Fibroblast of lung (primary cell): ENCODE measurements around the gene ESRP2. TPM values are rescaled to one million over a fixed set of nuclear protein-coding genes. Genes with fewer than 3 reads are reported as not detected.

Source experiments
- DNase-seq, 2 donors: peaks; one replicate each; pipeline versions ENCODE4 v3.0.0 to v3.0.0-alpha.2; 2010; ENCODE audit warnings: low read depth in 2 of 2
- H2AFZ ChIP-seq: 2 replicates; pipeline ENCODE4 v1.5.1; 2012; ENCODE audit warnings: low read length, control low read depth, inconsistent platforms
- H3K27ac ChIP-seq: 2 replicates; pipeline ENCODE4 v1.5.1; 2011; ENCODE audit warnings: low read length, control low read depth; ENCODE audit not compliant: insufficient read depth
- H3K27me3 ChIP-seq: 2 replicates; pipeline ENCODE4 v1.5.1; 2011; ENCODE audit warnings: mild to moderate bottlenecking, low read length; ENCODE audit not compliant: control insufficient read depth, insufficient read depth
- H3K36me3 ChIP-seq: 2 replicates; pipeline ENCODE4 v1.5.1; 2011; ENCODE audit warnings: low read length; ENCODE audit not compliant: control insufficient read depth, insufficient read depth
- H3K4me1 ChIP-seq: 2 replicates; pipeline ENCODE4 v1.5.1; 2011; ENCODE audit warnings: low read length; ENCODE audit not compliant: control insufficient read depth, insufficient read depth; ENCODE audit errors: extremely low read depth
- H3K4me2 ChIP-seq: 2 replicates; pipeline ENCODE4 v1.5.1; 2011; ENCODE audit warnings: low read length, control low read depth; ENCODE audit not compliant: insufficient read depth; ENCODE audit errors: extremely low read depth
- H3K4me3 ChIP-seq, 4 experiments: fragments of 200-600 bp in 1 of 4; sonication (generic) in 1 of 4; replicated peaks in 1 of 4; 2 replicates each; pipeline ENCODE4 v1.5.1; 2011 to 2016; ENCODE audit warnings: low read length in 4 of 4, low read depth in 3 of 4, mild to moderate bottlenecking in 3 of 4, control low read depth in 2 of 4, inconsistent platforms in 1 of 4, mixed read lengths in 1 of 4; ENCODE audit not compliant: insufficient read depth in 1 of 4; ENCODE audit errors: control extremely low read depth in 1 of 4
- H3K79me2 ChIP-seq: 2 replicates; pipeline ENCODE4 v1.5.1; 2012; ENCODE audit warnings: mild to moderate bottlenecking, low read length, inconsistent platforms; ENCODE audit not compliant: control insufficient read depth, insufficient read depth
- H3K9ac ChIP-seq: 2 replicates; pipeline ENCODE4 v1.5.1; 2011; ENCODE audit warnings: mild to moderate bottlenecking, low read length, control low read depth; ENCODE audit not compliant: insufficient read depth
- H3K9me3 ChIP-seq: 2 replicates; pipeline ENCODE4 v1.5.1; 2012; ENCODE audit warnings: low read depth, low read length; ENCODE audit not compliant: control insufficient read depth, insufficient read depth
- H4K20me1 ChIP-seq: 2 replicates; pipeline ENCODE4 v1.5.1; 2011; ENCODE audit warnings: low read length; ENCODE audit not compliant: control insufficient read depth, insufficient read depth; ENCODE audit errors: extremely low read depth
- EZH2 ChIP-seq: IDR thresholded peaks from 2 replicates; pipeline ENCODE4 v1.5.1; 2012; ENCODE audit warnings: low read length, control low read depth, mild to moderate bottlenecking; ENCODE audit errors: missing control alignments
- polyA plus RNA-seq, 2 donors: library from polyadenylated mRNA; depleted of rRNA in 1 of 2; stranded (reverse) in 1 of 2; unstranded in 1 of 2; fragments of >200 nt; gene quantifications; 2 replicates each; pipeline ENCODE4 v1.2.1, GENCODE V29; 2011 to 2012; ENCODE audit warnings: missing spikeins in 1 of 2
- total RNA-seq: library from RNA; depleted of rRNA; stranded (reverse); fragments of >200 nt; gene quantifications from 2 replicates; pipeline ENCODE4 v1.2.1, GENCODE V29; 2014
- TF ChIP-seq, protein P1 (sequence below), 2 donors: IDR thresholded peaks in 1 of 2; conservative IDR thresholded peaks in 1 of 2; 1 replicate in 1 of 2; 2 replicates in 1 of 2; pipeline ENCODE4 v1.5.1; 2011 to 2012; ENCODE audit warnings: low read length in 2 of 2, control low read depth in 1 of 2, inconsistent platforms in 1 of 2, low read depth in 1 of 2, mild to moderate bottlenecking in 1 of 2

The ESRP2 gene
- total and polyA plus RNA-seq, 2 donors (not counting 1 experiment from before 2014, with no cell fraction given), result 0.08 to 0.17 TPM

DNA sequence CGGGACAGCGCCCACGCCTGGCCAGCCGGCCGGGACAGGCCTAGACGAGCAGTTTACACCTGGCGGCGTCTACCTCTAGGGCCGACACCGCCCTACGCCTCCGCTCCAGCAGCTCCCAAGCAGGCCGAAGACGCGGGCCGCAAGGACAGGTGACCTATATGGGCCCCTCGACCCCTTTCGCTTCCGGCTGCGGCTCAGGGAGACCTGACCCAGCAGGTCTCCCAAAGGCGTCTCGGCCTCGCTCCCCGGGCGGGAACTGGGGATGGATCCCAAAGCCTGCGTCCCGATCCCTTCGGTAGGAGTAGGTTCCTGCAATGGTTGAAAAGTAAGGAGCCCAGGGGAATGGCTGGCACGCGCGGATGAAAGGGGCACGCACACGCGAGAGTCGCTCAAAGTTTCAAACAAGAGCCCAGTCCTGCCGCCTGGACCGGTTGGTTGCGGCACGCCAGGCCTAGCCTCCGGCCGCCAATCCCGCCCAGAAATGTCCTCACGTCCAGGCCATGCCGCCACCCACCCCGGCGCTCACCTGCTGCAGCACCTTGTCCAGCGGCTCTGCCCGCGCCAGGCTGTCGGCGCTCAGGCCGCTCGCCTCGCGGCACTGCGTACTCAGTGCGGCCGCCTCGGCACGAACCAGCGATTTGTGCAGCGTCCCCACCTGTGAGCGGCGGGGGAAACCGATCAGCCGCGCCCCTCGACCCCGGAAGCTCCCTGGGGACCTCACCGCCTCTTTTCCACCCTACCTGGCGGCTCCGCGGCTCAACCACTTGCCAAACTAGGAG lies 630 bp downstream of the ESRP2 start:
- no peak overlapping the region for H2AFZ ChIP-seq
- DNase-seq, result no peak
- H3K4me2 ChIP-seq, result no peak overlapping the region
- no peaks in the 10 kb centered on the region for H3K27me3 ChIP-seq
- no peaks in the 10 kb centered on the region for H4K20me1 ChIP-seq
- no peak overlapping the region for H3K9ac ChIP-seq
- H3K27ac ChIP-seq, result no peak overlapping the region
- no peak overlapping the region for H3K4me3 ChIP-seq
- no peaks in the 10 kb centered on the region for H3K9me3 ChIP-seq
- no peak for TF ChIP-seq EZH2
- TF ChIP-seq, protein P1, sequence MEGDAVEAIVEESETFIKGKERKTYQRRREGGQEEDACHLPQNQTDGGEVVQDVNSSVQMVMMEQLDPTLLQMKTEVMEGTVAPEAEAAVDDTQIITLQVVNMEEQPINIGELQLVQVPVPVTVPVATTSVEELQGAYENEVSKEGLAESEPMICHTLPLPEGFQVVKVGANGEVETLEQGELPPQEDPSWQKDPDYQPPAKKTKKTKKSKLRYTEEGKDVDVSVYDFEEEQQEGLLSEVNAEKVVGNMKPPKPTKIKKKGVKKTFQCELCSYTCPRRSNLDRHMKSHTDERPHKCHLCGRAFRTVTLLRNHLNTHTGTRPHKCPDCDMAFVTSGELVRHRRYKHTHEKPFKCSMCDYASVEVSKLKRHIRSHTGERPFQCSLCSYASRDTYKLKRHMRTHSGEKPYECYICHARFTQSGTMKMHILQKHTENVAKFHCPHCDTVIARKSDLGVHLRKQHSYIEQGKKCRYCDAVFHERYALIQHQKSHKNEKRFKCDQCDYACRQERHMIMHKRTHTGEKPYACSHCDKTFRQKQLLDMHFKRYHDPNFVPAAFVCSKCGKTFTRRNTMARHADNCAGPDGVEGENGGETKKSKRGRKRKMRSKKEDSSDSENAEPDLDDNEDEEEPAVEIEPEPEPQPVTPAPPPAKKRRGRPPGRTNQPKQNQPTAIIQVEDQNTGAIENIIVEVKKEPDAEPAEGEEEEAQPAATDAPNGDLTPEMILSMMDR (conservative IDR thresholded peaks at IDR 0.05 in 1 of 2, IDR thresholded peaks at IDR 0.05 in 1 of 2; ENCODE audit: low read depth in 1 of 2, low read length in 2 of 2), result no peak
- H3K36me3 ChIP-seq, result no peaks in the 10 kb centered on the region
- peaks cover 9% of the 10 kb centered on the region for H3K4me1 ChIP-seq
- no peaks in the 10 kb centered on the region for H3K79me2 ChIP-seq

DNA sequence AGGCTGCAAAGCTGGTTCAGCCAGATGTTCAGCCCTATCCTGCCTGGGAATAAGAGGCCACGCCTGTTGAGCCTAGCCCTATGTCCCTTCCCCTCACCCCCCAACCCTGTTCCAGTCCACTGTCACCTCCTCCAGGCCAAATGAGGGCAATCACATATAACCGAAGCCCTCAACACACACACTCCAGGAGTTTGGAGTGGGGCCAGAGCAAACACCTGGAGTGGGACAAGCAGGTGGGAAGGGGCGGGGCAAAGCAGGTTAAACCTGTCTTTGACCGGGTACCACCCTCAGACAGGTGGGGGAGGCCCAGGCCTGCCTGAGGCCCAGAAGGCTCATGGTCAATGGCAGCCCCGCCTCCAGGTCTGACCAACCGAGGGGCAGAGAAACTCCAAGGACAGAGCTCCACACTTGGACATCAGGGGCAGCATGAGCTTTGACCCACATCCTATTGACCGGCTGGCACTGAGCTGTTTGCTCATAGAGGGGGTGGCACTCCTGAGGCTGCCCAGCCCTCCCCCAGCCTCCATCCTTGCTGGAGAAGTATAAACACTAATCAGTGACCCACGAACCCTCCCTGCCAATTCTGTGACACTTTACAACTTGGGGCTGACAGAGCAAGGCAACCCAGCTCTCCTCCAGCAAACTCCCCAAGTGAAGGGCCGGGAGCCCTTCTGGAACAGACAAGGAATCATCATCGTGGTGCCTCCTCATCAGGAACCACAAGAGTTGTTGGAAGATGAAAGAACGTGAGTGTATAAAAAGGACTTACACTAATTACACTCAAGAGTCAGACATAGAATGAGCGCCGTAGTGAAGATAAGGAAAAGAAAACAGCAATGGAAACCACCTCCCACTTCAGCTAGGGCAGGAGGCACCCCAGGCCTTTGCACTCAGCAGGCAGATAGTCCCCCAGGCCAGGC lies 1.5 kb downstream of the ESRP2 start:
- Histone ChIP-seq H3K4me2 (no peak overlapping the region), H3K27ac (no peak overlapping the region), H3K27me3 (no peaks in the 10 kb centered on the region), H4K20me1 (no peaks in the 10 kb centered on the region), H3K4me3 (no peak overlapping the region), H3K9ac (no peak overlapping the region), H3K4me1 (peaks cover 9% of the 10 kb centered on the region), H2AFZ (no peak overlapping the region), H3K36me3 (peaks cover 2% of the 10 kb centered on the region), H3K79me2 (no peaks in the 10 kb centered on the region), H3K9me3 (no peaks in the 10 kb centered on the region)
- TF ChIP-seq, protein P1 (conservative IDR thresholded peaks at IDR 0.05 in 1 of 2, IDR thresholded peaks at IDR 0.05 in 1 of 2; ENCODE audit: low read depth in 1 of 2, low read length in 2 of 2), result no peak
- TF ChIP-seq EZH2, result no peak
- DNase-seq, result peak in 1 of 2 donors; percentile 28

DNA sequence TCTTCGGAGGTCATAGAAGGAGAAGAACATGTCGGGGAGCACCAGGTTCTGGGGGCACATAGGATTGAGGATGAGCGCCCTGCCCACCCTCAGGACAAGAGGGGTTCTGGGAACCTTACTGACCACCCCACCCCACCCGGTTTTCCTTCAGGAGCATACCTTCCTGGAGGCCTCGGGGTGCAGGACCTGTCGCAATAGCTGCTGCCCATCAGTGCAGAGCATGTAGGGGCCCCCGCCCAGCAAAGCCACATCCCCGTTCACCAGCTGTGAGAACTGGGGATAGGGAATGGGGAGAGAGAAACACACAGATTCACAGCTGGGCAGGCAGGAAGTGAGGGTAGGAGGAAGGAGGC lies 2.1 kb downstream of the ESRP2 start:
- DNase-seq, result no peak
- Histone ChIP-seq H3K27ac (no peak overlapping the region), H3K79me2 (no peaks in the 10 kb centered on the region)

More for the DNA sequence above, 2.1 kb downstream of the ESRP2 start:
- no peak for TF ChIP-seq EZH2
- TF ChIP-seq, protein P1 (conservative IDR thresholded peaks at IDR 0.05 in 1 of 2, IDR thresholded peaks at IDR 0.05 in 1 of 2; ENCODE audit: low read depth in 1 of 2, low read length in 2 of 2), result no peak
- H3K9me3 ChIP-seq, result no peaks in the 10 kb centered on the region
- H3K4me1 ChIP-seq, result peaks cover 9% of the 10 kb centered on the region
- H4K20me1 ChIP-seq, result no peaks in the 10 kb centered on the region
- no peak overlapping the region for H2AFZ ChIP-seq
- H3K4me3 ChIP-seq, result no peak overlapping the region
- H3K36me3 ChIP-seq, result peaks cover 2% of the 10 kb centered on the region
- H3K27me3 ChIP-seq, result no peaks in the 10 kb centered on the region
- no peak overlapping the region for H3K4me2 ChIP-seq
- H3K9ac ChIP-seq, result no peak overlapping the region
